ENCODE measurements around the gene BTLA.
A peak's percentile ranks its signal among the peaks of the same experiment; 100 is the strongest.
"Not testable (repeated sequence)": the region's sequence is repeated elsewhere in the genome, so short reads cannot be mapped to it uniquely, and the experiment has no call there.

Gene BTLA, protein sequence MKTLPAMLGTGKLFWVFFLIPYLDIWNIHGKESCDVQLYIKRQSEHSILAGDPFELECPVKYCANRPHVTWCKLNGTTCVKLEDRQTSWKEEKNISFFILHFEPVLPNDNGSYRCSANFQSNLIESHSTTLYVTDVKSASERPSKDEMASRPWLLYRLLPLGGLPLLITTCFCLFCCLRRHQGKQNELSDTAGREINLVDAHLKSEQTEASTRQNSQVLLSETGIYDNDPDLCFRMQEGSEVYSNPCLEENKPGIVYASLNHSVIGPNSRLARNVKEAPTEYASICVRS

DNA sequence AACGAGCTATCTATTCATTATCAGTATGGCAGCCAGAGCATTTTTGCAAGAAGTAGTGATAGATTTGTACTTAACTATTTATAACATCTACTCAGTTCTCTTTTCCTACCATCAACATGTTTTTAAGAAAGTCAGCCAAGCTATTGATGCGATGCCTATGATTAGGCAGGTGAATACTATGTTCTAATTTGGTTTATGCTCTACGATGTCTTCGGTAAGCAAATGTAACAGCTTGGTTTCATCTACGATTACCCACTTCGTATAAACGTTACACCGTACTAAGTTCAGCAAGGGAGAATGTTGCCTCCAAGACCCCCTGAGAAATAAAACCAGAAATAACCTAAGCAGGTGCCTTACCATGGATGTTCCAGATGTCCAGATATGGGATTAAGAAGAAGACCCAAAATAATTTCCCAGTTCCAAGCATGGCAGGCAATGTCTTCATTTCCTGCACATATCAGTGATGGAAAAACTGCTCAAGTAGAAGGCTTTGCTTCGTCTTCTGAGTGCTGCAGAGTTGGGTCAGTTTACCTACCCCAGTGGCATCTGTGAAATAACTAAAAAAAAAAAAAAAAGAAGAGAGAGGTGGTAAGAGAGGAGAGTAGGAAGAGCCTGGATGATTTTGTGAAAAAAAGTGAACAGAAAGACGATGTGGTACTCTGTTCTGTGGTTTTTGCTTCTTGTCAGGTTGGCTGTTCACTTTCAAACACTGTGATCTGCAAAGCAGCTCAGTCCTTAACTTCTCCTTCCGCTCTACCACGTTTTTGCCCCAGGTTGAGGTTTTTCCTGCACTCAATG is at the start of gene BTLA:
TSS of gene BTLA (minus strand) at position 559 of the 798 bp plus-strand sequence. CDS start at position 445, 114 bp downstream.
- TF ChIP-seq, protein P1, sequence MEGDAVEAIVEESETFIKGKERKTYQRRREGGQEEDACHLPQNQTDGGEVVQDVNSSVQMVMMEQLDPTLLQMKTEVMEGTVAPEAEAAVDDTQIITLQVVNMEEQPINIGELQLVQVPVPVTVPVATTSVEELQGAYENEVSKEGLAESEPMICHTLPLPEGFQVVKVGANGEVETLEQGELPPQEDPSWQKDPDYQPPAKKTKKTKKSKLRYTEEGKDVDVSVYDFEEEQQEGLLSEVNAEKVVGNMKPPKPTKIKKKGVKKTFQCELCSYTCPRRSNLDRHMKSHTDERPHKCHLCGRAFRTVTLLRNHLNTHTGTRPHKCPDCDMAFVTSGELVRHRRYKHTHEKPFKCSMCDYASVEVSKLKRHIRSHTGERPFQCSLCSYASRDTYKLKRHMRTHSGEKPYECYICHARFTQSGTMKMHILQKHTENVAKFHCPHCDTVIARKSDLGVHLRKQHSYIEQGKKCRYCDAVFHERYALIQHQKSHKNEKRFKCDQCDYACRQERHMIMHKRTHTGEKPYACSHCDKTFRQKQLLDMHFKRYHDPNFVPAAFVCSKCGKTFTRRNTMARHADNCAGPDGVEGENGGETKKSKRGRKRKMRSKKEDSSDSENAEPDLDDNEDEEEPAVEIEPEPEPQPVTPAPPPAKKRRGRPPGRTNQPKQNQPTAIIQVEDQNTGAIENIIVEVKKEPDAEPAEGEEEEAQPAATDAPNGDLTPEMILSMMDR (IDR thresholded peaks at IDR 0.05): no peak
- no peak for TF ChIP-seq ZFX (IDR thresholded peaks at IDR 0.05; ENCODE audit: borderline replicate concordance)

DNA sequence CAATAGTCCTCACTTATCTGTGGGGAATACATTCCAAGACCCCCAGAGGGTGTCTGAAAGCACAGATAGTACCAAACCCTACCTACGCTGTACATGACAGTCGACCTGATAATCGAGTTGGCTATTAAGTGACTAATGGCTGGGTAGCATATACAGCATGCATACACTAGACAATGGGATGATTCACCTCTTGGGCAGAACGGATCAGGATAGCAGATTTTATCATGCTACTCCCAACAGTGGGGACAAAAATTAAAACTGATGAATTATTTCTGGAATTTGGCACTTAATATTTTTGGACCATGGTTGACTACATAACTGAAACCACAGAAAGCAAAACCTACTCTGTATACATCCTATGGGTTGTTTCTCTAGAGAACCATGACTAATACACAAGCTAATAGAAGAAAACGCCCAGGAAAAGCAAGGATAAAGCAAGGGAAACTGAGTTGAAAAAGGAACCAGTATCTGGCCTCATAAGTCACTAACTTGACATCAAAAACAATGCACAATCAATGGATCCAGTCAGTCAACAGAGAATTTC is 47.0 kb upstream of the BTLA start:
- TF ChIP-seq ZFX (IDR thresholded peaks at IDR 0.05; ENCODE audit: borderline replicate concordance): no peak
- TF ChIP-seq, protein P1 (IDR thresholded peaks at IDR 0.05): no peak
- no peak overlapping the region for H3K27ac ChIP-seq

More for the DNA sequence above, at the start of gene BTLA:
- H3K27ac ChIP-seq: no peak within 1 kb of the TSS

DNA sequence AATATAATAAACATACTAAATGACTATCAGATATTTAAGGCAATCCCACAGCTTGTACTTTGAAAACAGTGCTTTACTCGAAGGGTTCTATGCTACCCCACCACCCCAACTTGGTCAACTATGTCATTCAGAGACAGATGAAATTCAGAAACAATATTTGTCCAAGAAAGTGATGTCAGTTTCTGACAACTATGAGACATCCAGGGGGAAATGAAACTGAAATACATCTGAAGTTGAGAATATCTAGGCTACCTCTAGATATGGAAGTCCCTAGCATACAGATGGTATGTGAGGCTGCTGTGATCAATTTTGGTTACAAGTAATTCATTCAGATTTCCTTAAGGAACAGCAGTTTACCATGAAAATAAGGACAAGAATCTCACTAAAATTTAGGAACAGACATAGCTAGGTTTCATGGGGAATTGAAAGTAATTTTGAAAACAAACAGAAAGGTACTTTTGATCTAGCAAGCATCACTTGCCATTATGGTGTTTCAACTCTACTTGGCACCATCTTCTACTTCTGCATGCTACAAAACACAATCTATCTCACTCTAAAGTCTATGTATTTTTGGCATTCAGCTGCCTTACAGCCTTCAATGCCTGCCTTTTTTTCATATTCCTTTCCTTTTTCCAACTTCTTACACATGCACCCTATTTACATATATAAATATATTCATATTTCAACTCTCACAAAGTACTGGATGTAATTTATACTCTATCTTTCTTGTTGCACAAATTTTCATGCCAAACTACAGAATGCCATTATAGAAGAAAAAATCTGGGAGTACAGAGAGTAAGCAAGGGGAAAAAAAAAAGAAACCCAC is 40.8 kb upstream of the BTLA start:
- TF ChIP-seq, protein P1 (IDR thresholded peaks at IDR 0.05): no peak
- TF ChIP-seq ZFX (IDR thresholded peaks at IDR 0.05; ENCODE audit: borderline replicate concordance): no peak
- no peak overlapping the region for H3K27ac ChIP-seq

DNA sequence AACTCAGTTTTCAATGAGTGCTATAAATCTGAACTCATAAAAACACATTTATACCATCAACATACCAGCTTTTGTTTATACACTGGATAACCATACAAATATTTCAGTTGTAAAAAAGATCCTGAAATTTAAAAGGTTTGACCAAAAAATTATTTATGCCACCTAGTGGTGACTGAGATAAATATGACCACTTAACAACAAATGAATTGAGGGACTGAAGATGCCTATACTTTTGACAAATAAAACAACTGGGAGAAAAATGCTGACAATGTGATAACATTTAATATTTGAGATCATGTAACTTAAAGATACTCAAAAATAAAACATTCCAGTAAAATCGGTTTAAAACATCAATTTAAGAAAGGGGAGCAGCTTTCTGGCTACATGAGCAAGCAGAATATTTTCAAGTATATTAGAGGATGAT is 32.1 kb upstream of the BTLA start:
- no peak for TF ChIP-seq ZFX (IDR thresholded peaks at IDR 0.05; ENCODE audit: borderline replicate concordance)
- TF ChIP-seq, protein P1 (IDR thresholded peaks at IDR 0.05): peak; percentile 72
- no peak overlapping the region for H3K27ac ChIP-seq

DNA sequence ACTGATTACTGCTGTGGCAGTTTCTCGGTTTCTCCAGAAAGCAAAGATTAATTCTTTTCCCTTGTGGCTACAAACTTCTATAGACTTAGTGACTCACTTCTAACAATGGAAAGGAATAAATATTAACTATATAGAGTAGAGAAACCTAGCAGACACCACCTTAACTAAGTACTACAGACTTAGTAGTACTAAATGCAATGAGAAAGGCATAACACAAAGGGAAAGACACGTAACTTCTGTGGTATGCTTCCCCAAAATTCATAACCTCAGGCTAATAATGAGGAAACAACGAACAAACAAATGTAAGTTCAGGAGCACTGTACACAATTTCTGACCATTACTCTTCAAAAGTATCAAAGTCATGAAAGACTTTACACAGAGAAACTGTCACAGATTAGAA is 31.3 kb upstream of the BTLA start:
- no peak overlapping the region for H3K27ac ChIP-seq
- TF ChIP-seq ZFX (IDR thresholded peaks at IDR 0.05; ENCODE audit: borderline replicate concordance): no peak
- TF ChIP-seq, protein P1 (IDR thresholded peaks at IDR 0.05): no peak

DNA sequence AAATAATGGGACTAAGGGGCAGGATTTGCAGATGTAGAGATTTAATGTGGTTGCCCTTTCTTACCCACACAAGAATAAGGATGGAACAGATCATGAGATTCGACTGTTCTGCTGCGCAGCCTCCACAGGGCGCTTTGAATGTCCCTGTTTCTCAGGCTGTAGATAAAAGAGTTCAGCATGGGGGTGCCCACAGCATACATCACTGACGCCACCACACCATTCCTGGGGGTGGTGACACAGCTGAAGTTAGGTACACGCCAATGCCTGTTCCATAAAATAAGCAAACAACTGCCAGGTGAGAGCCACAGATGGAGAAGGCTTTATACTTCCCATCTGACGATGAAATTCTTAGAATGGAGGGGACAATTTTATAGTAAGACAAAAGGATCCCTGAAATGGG is 24.9 kb upstream of the BTLA start:
- not testable (repeated sequence) for H3K27ac ChIP-seq

DNA sequence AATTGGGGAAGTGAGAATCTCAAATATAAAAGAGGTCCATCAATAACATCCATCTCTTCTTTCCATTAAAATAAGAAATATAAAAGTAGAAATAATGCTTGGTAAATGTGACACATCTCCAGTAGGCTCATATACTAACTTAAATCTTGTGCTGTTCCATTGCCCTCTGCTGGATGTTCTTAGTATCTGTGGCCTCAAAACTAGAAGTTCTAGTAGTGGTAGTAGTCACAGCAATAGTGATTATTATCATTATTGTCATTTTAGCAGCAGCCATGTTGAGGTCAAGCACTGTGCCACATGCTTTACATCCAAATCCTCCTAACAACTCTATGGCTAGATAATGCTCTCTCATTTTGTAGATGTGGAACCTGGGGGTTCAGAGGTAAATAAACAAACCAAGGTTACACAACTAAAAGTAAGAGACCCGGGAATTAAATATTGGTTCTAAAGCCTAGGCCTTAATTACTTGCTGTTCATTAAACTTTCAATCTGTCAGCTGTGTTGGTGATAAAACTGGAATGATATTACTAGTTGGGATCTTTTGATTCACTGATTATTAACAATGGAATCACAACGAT is 20.2 kb upstream of the BTLA start:
- TF ChIP-seq, protein P1 (IDR thresholded peaks at IDR 0.05): peak; percentile 77
- no peak for TF ChIP-seq ZFX (IDR thresholded peaks at IDR 0.05; ENCODE audit: borderline replicate concordance)
- H3K27ac ChIP-seq: no peak overlapping the region

DNA sequence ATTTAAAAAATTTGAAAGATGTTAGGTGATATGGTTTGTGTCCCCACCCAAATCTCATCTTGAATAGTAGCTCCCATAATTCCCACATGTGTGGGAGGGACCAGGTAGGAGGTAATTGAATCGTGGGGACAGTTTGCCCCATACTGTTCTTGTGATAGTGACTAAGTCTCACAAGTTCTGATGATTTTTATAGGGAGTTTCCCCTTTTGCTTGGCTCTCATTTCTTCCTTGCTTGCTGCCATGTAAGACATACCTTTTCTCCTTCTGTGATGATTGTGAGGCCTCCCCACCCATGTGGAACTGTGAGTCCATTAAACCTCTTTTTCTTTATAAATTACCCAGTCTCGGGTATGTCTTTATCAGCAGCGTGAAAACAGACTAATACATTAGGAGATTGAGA is 19.7 kb upstream of the BTLA start:
- not testable (repeated sequence) for H3K27ac ChIP-seq
